ENCODE data around the gene TBC1D4.

- TF ChIP-seq CTCF (IDR thresholded peaks at IDR 0.05) (peak; percentile 42), ZFX (IDR thresholded peaks at IDR 0.05; ENCODE audit: borderline replicate concordance) (no peak)
Measured at GRCh38 chr13:75432045-75432444, 49.9 kb downstream of the TBC1D4 start.

All from 22Rv1 (cell line).